Dermis blood vessel endothelial cell (primary cell): Measurements from ENCODE around the gene NPVF. TPM values are rescaled to one million over a fixed set of nuclear protein-coding genes. Genes with fewer than 3 reads are reported as not detected.

Source experiments
- DNase-seq: peaks from one replicate; pipeline ENCODE4 v3.0.0; 2010
- total RNA-seq: library from RNA; depleted of rRNA; stranded (reverse); fragments of >200 nt; gene quantifications from 2 replicates; pipeline ENCODE4 v1.2.3, GENCODE V29; 2014

The NPVF gene
- total RNA-seq = not detected in 2 replicates

GRCh38 chr7:25228386-25228785, at the start of gene NPVF:
NPVF (minus strand) TSS chr7:25228486; CDS start chr7:25228439, 47 bp downstream.
- no peak for DNase-seq

- no peak for DNase-seq
Measured at GRCh38 chr7:25272265-25272664, 44.0 kb upstream of the NPVF start.

GRCh38 chr7:25263337-25263736, 35.1 kb upstream of the NPVF start:
- DNase-seq = no peak

GRCh38 chr7:25262586-25262985, 34.3 kb upstream of the NPVF start:
- no peak for DNase-seq

- DNase-seq = no peak
Measured at GRCh38 chr7:25261545-25262140, 33.4 kb upstream of the NPVF start.

- DNase-seq = peak; percentile 15
Measured at GRCh38 chr7:25260862-25261494, 32.7 kb upstream of the NPVF start.

GRCh38 chr7:25259487-25260243, 31.4 kb upstream of the NPVF start:
- DNase-seq = peak; percentile 80

GRCh38 chr7:25256333-25256819, 28.1 kb upstream of the NPVF start:
- DNase-seq = no peak

- DNase-seq = no peak
Measured at GRCh38 chr7:25255611-25256332, 27.5 kb upstream of the NPVF start.

GRCh38 chr7:25254604-25255003, 26.3 kb upstream of the NPVF start:
- DNase-seq = no peak

GRCh38 chr7:25253714-25254113, 25.4 kb upstream of the NPVF start:
- DNase-seq = no peak

- no peak for DNase-seq
Measured at GRCh38 chr7:25250386-25250785, 22.1 kb upstream of the NPVF start.

GRCh38 chr7:25249772-25250171, 21.5 kb upstream of the NPVF start:
- DNase-seq = no peak

- DNase-seq = no peak
Measured at GRCh38 chr7:25246306-25246705, 18.0 kb upstream of the NPVF start.

GRCh38 chr7:25244254-25245033, 16.2 kb upstream of the NPVF start:
- DNase-seq = no peak

- DNase-seq = no peak
Measured at GRCh38 chr7:25242678-25243077, 14.4 kb upstream of the NPVF start.

GRCh38 chr7:25240896-25241295, 12.6 kb upstream of the NPVF start:
- DNase-seq = no peak

GRCh38 chr7:25240340-25240739, 12.1 kb upstream of the NPVF start:
- DNase-seq = no peak

- DNase-seq = no peak
Measured at GRCh38 chr7:25239888-25240287, 11.6 kb upstream of the NPVF start.

- no peak for DNase-seq
Measured at GRCh38 chr7:25238066-25238725, 9.9 kb upstream of the NPVF start.

- DNase-seq = no peak
Measured at GRCh38 chr7:25235471-25235870, 7.2 kb upstream of the NPVF start.

GRCh38 chr7:25234336-25234735, 6.0 kb upstream of the NPVF start:
- no peak for DNase-seq
